HCT116 (cell line): Measurements from ENCODE around the gene IFNA2. TPM values are rescaled to one million over a fixed set of nuclear protein-coding genes. Genes with fewer than 3 reads are reported as not detected.

Experiments
- ATAC-seq: fragments of 200-7000 bp; cut with Tn5 transposase; 2 replicates; pipeline ENCODE4 v1.9.1; 2020; ENCODE audit warnings: mild to moderate bottlenecking, moderate library complexity
- BruUV-seq: library from RNA; stranded (reverse); fragments of 400-500 nt; replicated peaks from 2 replicates; lab custom pipeline; 2021; lab: Mats Ljungman, UMichigan
- CTCF ChIA-PET: fragments of 300-600 bp; sonication (Branson Sonifier 250); formaldehyde crosslinking; loops from one replicate; lab custom pipeline; 2021; ENCODE audit warnings: antibody characterized with exemption; lab: Charles Lee
- POLR2A ChIA-PET: fragments of 300-600, 350-600 bp; sonication (Branson Sonifier 250); formaldehyde crosslinking; loops from one replicate; lab custom pipeline; 2021; ENCODE audit warnings: antibody characterized with exemption; lab: Charles Lee
- RAD21 ChIA-PET, 2 experiments: fragments of 300-600 bp; sonication (Branson Sonifier 250); formaldehyde crosslinking; loops; one replicate each; lab custom pipeline; 2023; ENCODE audit warnings: low total read pairs in 2 of 2; ENCODE audit not compliant: uncharacterized antibody in 2 of 2, unreplicated experiment in 2 of 2, low non-redundant PET in 1 of 2; lab: Charles Lee
- DNase-seq: peaks from one replicate; pipeline ENCODE4 v3.0.0-alpha.2; 2010; ENCODE audit warnings: low read depth, low spot score
- H2AFZ ChIP-seq: fragments of 200-600 bp; shearing (Covaris generic), sonication (generic); 2 replicates; pipeline ENCODE4 v1.6.1; 2017; ENCODE audit warnings: low read depth, mixed run types, mixed read lengths, antibody characterized with exemption, low read length; ENCODE audit not compliant: poor library complexity, severe bottlenecking
- H3K27ac ChIP-seq: 2 replicates; pipeline ENCODE4 v1.5.1; 2012; ENCODE audit warnings: low read depth, low read length
- H3K27me3 ChIP-seq: fragments of 200-600 bp; sonication (generic); 2 replicates; pipeline ENCODE4 v1.6.1; 2016; ENCODE audit warnings: mixed run types, low read length, mixed read lengths; ENCODE audit not compliant: insufficient read depth
- H3K36me3 ChIP-seq, 2 experiments: fragments of 200-500 bp in 1 of 2; fragments of 200-600 bp in 1 of 2; sonication (Bioruptor generic) in 1 of 2; sonication (generic) in 1 of 2; 2 replicates each; pipeline versions ENCODE4 v1.5.1 to v1.6.1; 2014 to 2016; ENCODE audit warnings: low read length in 2 of 2, inconsistent platforms in 1 of 2, mixed read lengths in 1 of 2, mixed run types in 1 of 2; ENCODE audit not compliant: insufficient read depth in 2 of 2, control insufficient read depth in 1 of 2
- H3K4me1 ChIP-seq, 2 experiments: fragments of 200-600 bp in 1 of 2; sonication (generic) in 1 of 2; 2 replicates each; pipeline versions ENCODE4 v1.5.1 to v1.6.1; 2012 to 2017; ENCODE audit warnings: low read length in 2 of 2, inconsistent platforms in 1 of 2, mild to moderate bottlenecking in 1 of 2, mixed read lengths in 1 of 2, mixed run types in 1 of 2, moderate library complexity in 1 of 2; ENCODE audit not compliant: insufficient read depth in 2 of 2, control insufficient read depth in 1 of 2
- H3K4me2 ChIP-seq: fragments of 200-600 bp; sonication (generic); 2 replicates; pipeline ENCODE4 v1.6.1; 2017; ENCODE audit warnings: mixed run types, low read length, mixed read lengths
- H3K4me3 ChIP-seq, 2 experiments: fragments of 200-600 bp in 1 of 2; sonication (generic) in 1 of 2; replicated peaks in 1 of 2; 2 replicates each; pipeline ENCODE4 v1.5.1; 2011 to 2016; ENCODE audit warnings: low read length in 2 of 2, control low read depth in 1 of 2, low read depth in 1 of 2, mild to moderate bottlenecking in 1 of 2, mixed read lengths in 1 of 2, mixed run types in 1 of 2
- H3K79me2 ChIP-seq: fragments of 200-600 bp; sonication (generic); 2 replicates; pipeline ENCODE4 v1.6.1; 2017; ENCODE audit warnings: mild to moderate bottlenecking, mixed run types, low read length, moderate library complexity, mixed read lengths; ENCODE audit not compliant: insufficient read depth
- H3K9ac ChIP-seq: fragments of 200-600 bp; sonication (generic); 2 replicates; pipeline ENCODE4 v1.6.1; 2016; ENCODE audit warnings: low read length, mixed read lengths
- H3K9me2 ChIP-seq: fragments of 200-600 bp; sonication (generic), shearing (Covaris generic); 2 replicates; pipeline ENCODE4 v1.6.1; 2017; ENCODE audit warnings: mixed run types, mild to moderate bottlenecking, moderate library complexity; ENCODE audit not compliant: insufficient read depth
- H3K9me3 ChIP-seq, 2 experiments: fragments of 200-500 bp in 1 of 2; fragments of 200-600 bp in 1 of 2; sonication (Bioruptor generic) in 1 of 2; sonication (generic) in 1 of 2; 2 replicates each; pipeline ENCODE4 v1.6.1; 2014 to 2017; ENCODE audit warnings: low read length in 2 of 2, mixed read lengths in 2 of 2, inconsistent platforms in 1 of 2, low read depth in 1 of 2, mild to moderate bottlenecking in 1 of 2, mixed run types in 1 of 2, moderate library complexity in 1 of 2; ENCODE audit not compliant: control insufficient read depth in 1 of 2, insufficient read depth in 1 of 2
- H4K20me1 ChIP-seq: fragments of 200-600 bp; sonication (generic), shearing (Covaris generic); 2 replicates; pipeline ENCODE4 v1.6.1; 2017; ENCODE audit warnings: mixed run types, mild to moderate bottlenecking, moderate library complexity; ENCODE audit not compliant: insufficient read depth
- EGR1 ChIP-seq: IDR thresholded peaks from 2 replicates; pipeline ENCODE4 v1.6.1; 2012; ENCODE audit warnings: low read depth
- ELF1 ChIP-seq: IDR thresholded peaks from 2 replicates; pipeline ENCODE4 v1.6.1; 2012; ENCODE audit warnings: low read depth, borderline replicate concordance
- FOSL1 ChIP-seq: IDR thresholded peaks from 2 replicates; pipeline ENCODE4 v1.6.1; 2012; ENCODE audit warnings: low read depth
- POLR2A ChIP-seq: IDR thresholded peaks from 2 replicates; pipeline ENCODE4 v1.7.0; 2011; ENCODE audit warnings: borderline replicate concordance; ENCODE audit not compliant: insufficient read depth, insufficient read length; ENCODE audit errors: extremely low read depth
- POLR2AphosphoS5 ChIP-seq: IDR thresholded peaks from 2 replicates; pipeline ENCODE4 v1.6.1; 2011; ENCODE audit warnings: mild to moderate bottlenecking, low read depth, low read length, moderate library complexity
- SIN3A ChIP-seq: IDR thresholded peaks from 2 replicates; pipeline ENCODE4 v1.6.1; 2012; ENCODE audit warnings: low read depth
- ZFX ChIP-seq: fragments of 450-650 bp; IDR thresholded peaks from 2 replicates; pipeline ENCODE4 v1.6.1; 2017
- intact Hi-C: fragments of 100-400 bp; cut with micrococcal nuclease; formaldehyde crosslinking; loops from 2 replicates; pipeline ENCODE4 v1.10.0; 2022
- total RNA-seq: library from RNA; stranded (reverse); gene quantifications from one replicate; pipeline ENCODE4 v1.2.1, GENCODE V29; 2021; ENCODE audit not compliant: unreplicated experiment
- TF ChIP-seq, protein P1 (sequence below): IDR thresholded peaks from 2 replicates; pipeline ENCODE4 v1.6.1; 2012
- TF ChIP-seq, protein P2 (sequence below): IDR thresholded peaks from 2 replicates; pipeline ENCODE4 v1.6.1; 2011; ENCODE audit warnings: mild to moderate bottlenecking, low read length, moderate library complexity; ENCODE audit not compliant: insufficient replicate concordance; ENCODE audit errors: extremely low read depth
- TF ChIP-seq, protein P3 (sequence below): IDR thresholded peaks from 2 replicates; pipeline ENCODE4 v1.6.1; 2012

IFNA2 gene
- total RNA-seq, 1 experiment from 2014 or later, result not detected

DNA sequence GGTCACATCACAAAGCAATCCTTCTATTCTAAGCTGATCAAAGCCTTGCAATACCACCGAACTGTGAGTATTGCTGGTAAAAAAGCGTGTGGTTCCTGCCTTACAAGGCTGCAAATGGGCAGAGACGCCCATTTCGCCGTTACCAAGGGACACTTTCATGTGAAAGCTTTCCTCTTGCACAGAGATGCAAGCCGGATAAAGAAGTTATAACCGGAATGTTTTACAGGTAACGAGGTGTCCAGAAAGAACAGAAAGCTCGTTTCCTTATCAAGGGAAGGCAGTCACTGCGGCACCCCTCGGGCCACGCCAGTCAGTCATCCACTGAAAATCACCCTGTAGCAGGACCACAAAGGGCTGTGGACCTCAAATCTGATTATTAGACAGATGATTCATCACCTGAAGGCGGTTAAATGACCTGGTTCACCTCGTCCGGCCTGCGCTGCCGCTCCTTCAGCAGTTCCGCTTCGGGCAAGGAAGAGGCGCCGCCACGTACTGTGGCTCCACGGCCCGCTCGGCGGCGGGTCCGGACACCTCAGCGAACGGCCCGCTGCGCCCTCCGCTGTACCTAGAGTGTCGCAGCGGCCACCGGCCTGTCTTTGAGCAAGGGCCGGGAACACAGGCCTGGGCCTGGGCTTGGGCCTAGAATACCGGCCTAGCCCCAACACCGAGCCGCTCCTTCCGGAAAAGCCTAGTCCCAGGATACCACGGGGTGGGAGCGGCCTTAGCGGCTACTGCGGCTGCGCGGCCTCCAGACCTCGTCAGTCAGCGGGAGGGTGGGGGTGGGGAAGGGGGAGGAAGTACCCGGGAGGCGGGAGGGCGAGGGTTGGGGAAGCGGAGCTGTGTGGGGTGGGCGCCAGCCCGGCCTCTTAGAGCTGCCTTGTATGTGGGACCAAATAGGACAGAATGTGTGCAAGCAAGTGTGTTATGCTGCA is 50.2 kb downstream of the IFNA2 start, which contains the start of gene KLHL9:
Gene KLHL9, minus strand, starts transcription at position 704 of the 932 bp plus-strand sequence. Its CDS starts 545 bp downstream, at position 159.
- peak within 1 kb of the TSS; percentile 82 for H3K27ac ChIP-seq
- DNase-seq, result peak; percentile 83
- no peaks in the 10 kb centered on the region for H3K27me3 ChIP-seq
- intact Hi-C loops, result loop anchor here (5.0 kb wide), 1 partner anchor 247 kb away; no protein-coding TSS in a partner anchor
- peaks cover 3 to 23% of the 10 kb centered on the region in 2 experiments; a peak in 3 of 4 replicates for H3K4me1 ChIP-seq
- peak within 1 kb of the TSS; percentile 80 for H3K4me2 ChIP-seq
- RAD21 ChIA-PET, result interaction anchor here in 1 of 2 experiments (0.6 kb wide), 1 partner anchor 136 kb away, joined by 3 read pairs; no protein-coding TSS in a partner anchor
- no peaks in the 10 kb centered on the region for H3K9me3 ChIP-seq
- H3K9ac ChIP-seq, result peak within 1 kb of the TSS; percentile 88
- H4K20me1 ChIP-seq, result no peaks in the 10 kb centered on the region
- H3K36me3 ChIP-seq, result peaks cover 2 to 15% of the 10 kb centered on the region in 2 experiments; a peak in 3 of 4 replicates
- BruUV-seq, result TSS peak; percentile 46
- no peaks in the 10 kb centered on the region for H3K9me2 ChIP-seq
- ATAC-seq, result peak; percentile 96
- peaks cover 52% of the 10 kb centered on the region for H3K79me2 ChIP-seq
- POLR2A ChIA-PET, result interaction anchor here (0.5 to 1.8 kb wide), 4 partner anchors 8 to 449 kb away, joined by 3 to 5 read pairs (median 3); no protein-coding TSS in a partner anchor
- CTCF ChIA-PET, result interaction anchor here (0.8 to 2.2 kb wide), 8 partner anchors 9 to 131 kb away, joined by 3 to 14 read pairs (median 9); no protein-coding TSS in a partner anchor
- H2AFZ ChIP-seq, result peak within 1 kb of the TSS; percentile 94
- H3K4me3 ChIP-seq, result peak within 1 kb of the TSS; percentile 85 to 98
- TF ChIP-seq SIN3A, result peak; percentile 37
- TF ChIP-seq ZFX, result peak; percentile 100
- TF ChIP-seq POLR2AphosphoS5, result peak; percentile 87
- TF ChIP-seq FOSL1, result no peak
- TF ChIP-seq, protein P1, sequence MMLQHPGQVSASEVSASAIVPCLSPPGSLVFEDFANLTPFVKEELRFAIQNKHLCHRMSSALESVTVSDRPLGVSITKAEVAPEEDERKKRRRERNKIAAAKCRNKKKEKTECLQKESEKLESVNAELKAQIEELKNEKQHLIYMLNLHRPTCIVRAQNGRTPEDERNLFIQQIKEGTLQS, result no peak
- TF ChIP-seq ELF1, result peak; percentile 76
- no peak for TF ChIP-seq EGR1
- peak; percentile 46 for TF ChIP-seq POLR2A
- TF ChIP-seq, protein P2, sequence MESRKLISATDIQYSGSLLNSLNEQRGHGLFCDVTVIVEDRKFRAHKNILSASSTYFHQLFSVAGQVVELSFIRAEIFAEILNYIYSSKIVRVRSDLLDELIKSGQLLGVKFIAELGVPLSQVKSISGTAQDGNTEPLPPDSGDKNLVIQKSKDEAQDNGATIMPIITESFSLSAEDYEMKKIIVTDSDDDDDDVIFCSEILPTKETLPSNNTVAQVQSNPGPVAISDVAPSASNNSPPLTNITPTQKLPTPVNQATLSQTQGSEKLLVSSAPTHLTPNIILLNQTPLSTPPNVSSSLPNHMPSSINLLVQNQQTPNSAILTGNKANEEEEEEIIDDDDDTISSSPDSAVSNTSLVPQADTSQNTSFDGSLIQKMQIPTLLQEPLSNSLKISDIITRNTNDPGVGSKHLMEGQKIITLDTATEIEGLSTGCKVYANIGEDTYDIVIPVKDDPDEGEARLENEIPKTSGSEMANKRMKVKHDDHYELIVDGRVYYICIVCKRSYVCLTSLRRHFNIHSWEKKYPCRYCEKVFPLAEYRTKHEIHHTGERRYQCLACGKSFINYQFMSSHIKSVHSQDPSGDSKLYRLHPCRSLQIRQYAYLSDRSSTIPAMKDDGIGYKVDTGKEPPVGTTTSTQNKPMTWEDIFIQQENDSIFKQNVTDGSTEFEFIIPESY, result no peak
- TF ChIP-seq, protein P3, sequence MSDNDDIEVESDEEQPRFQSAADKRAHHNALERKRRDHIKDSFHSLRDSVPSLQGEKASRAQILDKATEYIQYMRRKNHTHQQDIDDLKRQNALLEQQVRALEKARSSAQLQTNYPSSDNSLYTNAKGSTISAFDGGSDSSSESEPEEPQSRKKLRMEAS, result peak; percentile 57; the same call in 1 of the 2 replicates

Other genes starting within 250 kb of the IFNA2 start
- gene IFNW1, start 243.6 kb downstream of the IFNA2 start, total RNA-seq, result not detected
- gene IFNA21, start 218.7 kb downstream of the IFNA2 start, total RNA-seq, result not detected
- not detected for gene IFNA4, start 197.8 kb downstream of the IFNA2 start, total RNA-seq
- not detected for gene IFNA7, start 183.2 kb downstream of the IFNA2 start, total RNA-seq
- not detected for gene IFNA10, start 178.3 kb downstream of the IFNA2 start, total RNA-seq
- not detected for gene IFNA16, start 168.1 kb downstream of the IFNA2 start, total RNA-seq
- not detected for gene IFNA17, start 157.2 kb downstream of the IFNA2 start, total RNA-seq
- not detected for gene IFNA14, start 145.4 kb downstream of the IFNA2 start, total RNA-seq
- gene IFNA5, start 80.1 kb downstream of the IFNA2 start, total RNA-seq, result not detected
- gene KLHL9, start 50.0 kb downstream of the IFNA2 start, total RNA-seq, result 16.4 TPM
- gene IFNA6, start 34.5 kb downstream of the IFNA2 start, total RNA-seq, result not detected
- not detected for gene IFNA13, start 17.3 kb downstream of the IFNA2 start, total RNA-seq
- gene IFNA8, start 23.7 kb upstream of the IFNA2 start, total RNA-seq, result not detected
- gene IFNA1, start 55.0 kb upstream of the IFNA2 start, total RNA-seq, result not detected
- gene IFNE, start 96.9 kb upstream of the IFNA2 start, total RNA-seq, result 0.96 TPM